ENCODE measurements around the gene TEAD2.

Gene TEAD2

DNA sequence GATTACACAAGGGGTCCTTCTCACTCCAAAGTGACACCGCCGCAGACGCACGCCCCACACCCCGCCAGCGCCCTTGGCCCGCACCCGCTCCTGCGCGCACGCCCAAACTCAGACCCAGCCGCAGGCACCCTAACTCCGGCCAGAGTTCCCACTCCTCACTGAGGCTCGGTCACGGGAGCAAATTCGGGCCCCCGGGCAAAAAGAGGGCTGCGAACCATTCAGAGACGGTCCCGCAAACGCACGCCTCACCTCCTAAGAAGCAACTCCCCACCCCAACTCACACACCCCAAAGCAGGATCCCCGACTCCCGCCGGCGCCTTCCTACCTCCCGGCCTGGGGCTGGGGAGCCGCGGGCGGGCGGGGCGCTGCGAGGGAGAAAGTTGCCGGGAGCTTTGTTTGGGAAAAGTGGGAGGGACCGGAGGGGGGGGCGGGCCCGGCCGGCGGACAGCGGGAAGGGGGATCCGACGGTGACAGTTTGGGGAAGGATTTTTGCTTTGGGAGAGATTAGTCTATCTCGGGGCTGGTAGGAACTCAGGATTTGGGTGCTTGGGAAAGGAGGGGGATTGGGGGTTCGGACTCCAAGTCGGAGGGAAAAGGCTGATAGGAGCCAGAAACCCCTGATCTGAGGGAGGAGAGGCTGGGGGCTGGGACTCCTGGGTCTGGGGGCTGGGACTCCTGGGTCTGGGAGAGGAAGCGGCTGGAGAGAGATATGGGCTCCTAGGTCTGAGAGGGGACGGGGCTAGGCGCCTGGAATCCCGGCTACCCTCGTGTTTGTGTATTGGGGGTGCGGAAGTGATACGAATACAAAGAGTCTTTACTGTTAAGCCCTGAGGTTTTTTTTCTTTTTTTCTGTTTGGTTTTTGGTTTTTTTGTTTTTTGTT, at the start of gene TEAD2:
TSS of gene TEAD2 (minus strand) at position 369 of the 881 bp plus-strand sequence. CDS start 2,341 bp downstream, outside the sequence.
- no peak within 1 kb of the TSS for H3K4me3 ChIP-seq (ENCODE audit: low read depth, low read length)
- TF ChIP-seq, protein P1, sequence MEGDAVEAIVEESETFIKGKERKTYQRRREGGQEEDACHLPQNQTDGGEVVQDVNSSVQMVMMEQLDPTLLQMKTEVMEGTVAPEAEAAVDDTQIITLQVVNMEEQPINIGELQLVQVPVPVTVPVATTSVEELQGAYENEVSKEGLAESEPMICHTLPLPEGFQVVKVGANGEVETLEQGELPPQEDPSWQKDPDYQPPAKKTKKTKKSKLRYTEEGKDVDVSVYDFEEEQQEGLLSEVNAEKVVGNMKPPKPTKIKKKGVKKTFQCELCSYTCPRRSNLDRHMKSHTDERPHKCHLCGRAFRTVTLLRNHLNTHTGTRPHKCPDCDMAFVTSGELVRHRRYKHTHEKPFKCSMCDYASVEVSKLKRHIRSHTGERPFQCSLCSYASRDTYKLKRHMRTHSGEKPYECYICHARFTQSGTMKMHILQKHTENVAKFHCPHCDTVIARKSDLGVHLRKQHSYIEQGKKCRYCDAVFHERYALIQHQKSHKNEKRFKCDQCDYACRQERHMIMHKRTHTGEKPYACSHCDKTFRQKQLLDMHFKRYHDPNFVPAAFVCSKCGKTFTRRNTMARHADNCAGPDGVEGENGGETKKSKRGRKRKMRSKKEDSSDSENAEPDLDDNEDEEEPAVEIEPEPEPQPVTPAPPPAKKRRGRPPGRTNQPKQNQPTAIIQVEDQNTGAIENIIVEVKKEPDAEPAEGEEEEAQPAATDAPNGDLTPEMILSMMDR (IDR thresholded peaks at IDR 0.05; ENCODE audit: borderline replicate concordance, insufficient read depth, low read depth, low read length) = no peak

DNA sequence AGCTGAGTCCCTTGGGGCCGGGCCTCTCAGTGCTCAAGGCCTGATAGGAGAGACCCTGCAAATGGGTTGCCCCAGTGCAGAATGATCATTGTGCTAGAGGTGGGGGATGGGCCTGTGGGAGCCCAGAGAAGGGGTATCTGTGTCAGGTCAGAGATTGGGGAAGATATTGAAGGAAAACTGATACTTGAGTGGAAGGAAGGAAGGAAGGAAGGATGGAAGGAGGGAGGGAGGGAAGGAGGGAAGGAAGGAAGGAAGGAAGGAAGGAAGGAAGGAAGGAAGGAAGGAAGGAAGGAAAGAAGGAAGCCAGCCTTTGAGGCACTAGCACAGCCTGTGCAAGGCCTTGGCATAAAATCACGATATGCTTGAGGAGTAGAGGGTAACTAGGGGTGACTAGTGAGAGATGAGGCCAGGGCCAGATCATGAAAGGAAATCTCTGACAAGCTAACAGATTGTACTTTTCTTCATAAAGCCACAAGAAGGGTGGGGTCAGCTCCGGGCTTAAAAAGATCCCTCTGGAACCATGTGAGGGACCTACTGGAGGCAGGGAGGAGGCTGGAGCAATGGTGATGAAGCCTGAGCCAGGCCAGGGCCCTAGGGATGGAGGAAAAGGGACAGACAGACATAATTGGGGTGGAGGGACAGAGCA, 49.6 kb upstream of the TEAD2 start:
- TF ChIP-seq, protein P1 (IDR thresholded peaks at IDR 0.05; ENCODE audit: borderline replicate concordance, insufficient read depth, low read depth, low read length) = no peak
- H3K4me3 ChIP-seq (ENCODE audit: low read depth, low read length) = no peak overlapping the region

DNA sequence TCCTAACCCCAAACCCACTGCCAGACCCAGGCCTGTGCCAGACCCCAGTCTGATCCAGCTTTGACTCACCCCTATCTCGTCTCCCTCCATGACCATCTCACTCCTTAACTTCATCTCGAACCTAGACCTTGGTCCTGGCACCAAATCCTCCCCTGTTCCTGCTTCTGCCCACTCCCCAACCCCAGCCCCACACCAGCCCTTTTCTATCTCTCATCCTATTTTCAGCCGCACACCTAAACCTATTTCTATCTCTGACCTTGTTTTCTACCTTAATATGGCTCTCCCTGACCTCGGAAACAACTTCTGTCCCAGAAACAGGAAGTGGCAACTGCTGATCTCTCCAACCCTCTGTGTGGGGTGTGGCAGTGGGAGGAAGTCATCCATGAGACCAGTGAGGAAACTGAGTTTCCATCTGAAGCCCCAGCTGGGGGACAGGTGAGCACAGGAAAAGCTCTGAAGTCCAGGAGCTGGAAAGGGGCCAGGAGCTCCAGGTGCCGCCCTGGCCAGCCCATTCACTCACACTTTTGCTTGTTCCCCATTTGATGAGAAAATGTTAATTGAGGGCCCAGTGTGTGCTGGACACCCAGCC, 47.3 kb upstream of the TEAD2 start:
- H3K4me3 ChIP-seq (ENCODE audit: low read depth, low read length) = no peak overlapping the region
- TF ChIP-seq, protein P1 (IDR thresholded peaks at IDR 0.05; ENCODE audit: borderline replicate concordance, insufficient read depth, low read depth, low read length) = no peak

DNA sequence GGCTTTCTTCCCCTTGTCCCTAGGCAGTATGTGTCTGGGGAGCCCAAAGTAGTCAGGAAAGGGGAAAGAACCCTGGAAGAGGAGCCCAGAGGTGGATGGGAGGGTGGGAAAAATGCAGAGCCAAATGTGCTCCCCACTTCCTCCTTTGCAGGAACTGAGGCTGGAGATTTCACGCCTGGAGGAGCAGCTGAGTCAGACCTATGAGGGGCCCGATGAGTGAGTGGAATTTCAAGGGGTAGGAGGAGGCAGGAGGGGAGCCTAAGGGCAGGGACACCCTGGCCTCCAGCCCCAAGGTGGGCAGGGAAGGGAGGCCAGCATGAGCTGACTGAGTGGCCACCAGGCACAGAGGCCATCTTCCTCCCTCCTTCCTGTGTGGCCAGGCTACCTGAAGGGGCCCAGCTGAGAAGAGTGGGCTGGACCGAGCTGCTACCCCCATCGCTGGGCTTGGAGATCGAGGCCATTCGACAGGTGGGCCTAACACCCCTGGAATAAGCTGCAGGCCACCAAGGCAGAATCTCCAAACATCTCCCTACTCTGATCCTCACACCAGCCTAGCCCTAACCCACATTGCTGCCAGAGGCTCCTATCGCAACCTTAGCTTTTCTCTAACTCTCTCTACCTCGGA, 46.7 kb upstream of the TEAD2 start:
- no peak overlapping the region for H3K4me3 ChIP-seq (ENCODE audit: low read depth, low read length)
- TF ChIP-seq, protein P1 (IDR thresholded peaks at IDR 0.05; ENCODE audit: borderline replicate concordance, insufficient read depth, low read depth, low read length) = no peak

DNA sequence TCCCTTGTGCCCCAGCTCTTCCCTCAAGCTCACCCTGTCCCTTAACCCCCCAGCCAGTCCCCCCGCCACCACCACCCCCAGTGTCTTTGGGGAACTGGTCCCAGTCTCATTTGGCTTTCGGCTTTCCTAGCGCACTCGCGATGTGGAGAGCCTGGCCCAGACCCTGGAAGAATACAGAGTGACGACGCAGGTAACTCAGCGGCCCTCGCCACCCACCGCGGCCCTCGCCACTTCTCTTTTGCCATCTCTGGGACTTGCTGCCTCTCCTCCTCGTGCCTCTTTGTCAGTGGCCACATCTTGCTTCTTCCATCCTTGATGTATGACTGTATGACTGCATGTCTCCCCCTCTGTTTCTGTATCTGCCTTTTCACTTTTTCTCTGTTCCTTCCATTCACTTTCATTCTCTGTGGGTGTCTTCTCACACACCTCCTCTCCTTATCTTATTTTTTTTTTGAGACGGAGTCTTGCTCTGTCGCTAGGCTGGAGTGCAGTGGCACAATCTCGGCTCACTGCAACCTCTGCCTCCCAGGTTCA, 45.3 kb upstream of the TEAD2 start:
- no peak overlapping the region for H3K4me3 ChIP-seq (ENCODE audit: low read depth, low read length)
- TF ChIP-seq, protein P1 (IDR thresholded peaks at IDR 0.05; ENCODE audit: borderline replicate concordance, insufficient read depth, low read depth, low read length) = no peak

DNA sequence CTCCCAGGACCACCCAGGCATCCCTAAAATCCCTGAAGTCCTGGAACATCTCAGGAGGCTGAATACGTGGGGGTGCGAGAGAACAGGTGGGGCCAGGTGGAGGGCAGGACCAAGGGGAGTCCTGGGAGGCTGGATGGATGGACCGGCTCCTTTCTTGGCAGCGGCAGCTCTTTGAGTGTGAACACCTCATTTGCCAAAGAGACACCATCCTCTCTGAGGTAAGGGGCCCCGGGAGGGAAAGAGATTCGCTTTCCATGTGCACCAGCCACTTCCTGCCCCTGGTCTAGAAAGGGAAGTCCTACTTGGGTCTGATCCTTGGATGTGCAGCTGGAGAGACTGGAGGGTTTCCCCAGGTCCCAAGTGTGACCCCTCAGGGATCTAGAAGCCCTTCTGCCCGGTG, 44.9 kb upstream of the TEAD2 start:
- TF ChIP-seq, protein P1 (IDR thresholded peaks at IDR 0.05; ENCODE audit: borderline replicate concordance, insufficient read depth, low read depth, low read length) = no peak
- no peak overlapping the region for H3K4me3 ChIP-seq (ENCODE audit: low read depth, low read length)
